Nephron (organoid): Measurements from ENCODE around the gene GNG2.

Experiments used
- H3K27ac Mint-ChIP-seq, 3 experiments: 2 replicates each; pipeline ENCODE4 v1.8.0; 2020; ENCODE audit warnings: mixed read lengths in 3 of 3, mild to moderate bottlenecking in 2 of 3, moderate library complexity in 1 of 3
- H3K27me3 Mint-ChIP-seq: 2 replicates; pipeline ENCODE4 v1.8.0; 2021; ENCODE audit warnings: low read depth, mild to moderate bottlenecking, moderate library complexity, mixed read lengths
- H3K36me3 Mint-ChIP-seq: 2 replicates; pipeline ENCODE4 v1.8.0; 2020; ENCODE audit warnings: low read depth, mixed read lengths
- H3K4me1 Mint-ChIP-seq: 2 replicates; pipeline ENCODE4 v1.8.0; 2020; ENCODE audit warnings: mixed read lengths
- H3K4me3 Mint-ChIP-seq, 3 experiments: 2 replicates each; pipeline ENCODE4 v1.8.0; 2020; ENCODE audit warnings: mild to moderate bottlenecking in 3 of 3, mixed read lengths in 3 of 3, moderate library complexity in 2 of 3
- H3K9me3 Mint-ChIP-seq: 2 replicates; pipeline ENCODE4 v1.8.0; 2020; ENCODE audit warnings: mixed read lengths
- TF ChIP-seq, protein P1 (sequence below), 3 experiments: fragments of 200-600 bp; sonication (generic); IDR thresholded peaks; one replicate each; pipeline ENCODE4 v1.5.0; 2021; ENCODE audit warnings: antibody characterized with exemption in 3 of 3; ENCODE audit not compliant: unreplicated experiment in 3 of 3

Gene GNG2

DNA sequence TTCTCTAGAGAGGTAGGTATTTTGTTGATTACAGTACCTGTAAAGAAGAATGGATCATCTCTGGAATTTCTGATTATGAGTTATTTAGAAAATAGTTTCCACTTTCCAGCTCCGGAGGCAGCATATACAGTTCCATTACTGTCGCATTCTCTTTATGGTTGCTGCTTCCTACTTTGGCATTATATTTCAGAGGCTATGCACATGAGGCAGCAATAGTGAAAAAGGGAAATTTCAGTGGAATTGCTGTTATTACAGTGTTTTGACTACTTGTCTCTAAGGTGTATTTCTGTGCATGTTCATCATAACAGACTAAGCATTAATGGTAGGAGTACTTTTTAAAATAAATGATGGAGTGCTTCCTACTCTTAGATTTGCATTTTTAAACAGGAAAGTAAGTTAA, 10.2 kb downstream of the GNG2 start:
- H3K4me3 Mint-ChIP-seq = no peak overlapping the region
- H3K27ac Mint-ChIP-seq = no peak overlapping the region
- H3K9me3 Mint-ChIP-seq = no peaks in the 10 kb centered on the region
- TF ChIP-seq, protein P1, sequence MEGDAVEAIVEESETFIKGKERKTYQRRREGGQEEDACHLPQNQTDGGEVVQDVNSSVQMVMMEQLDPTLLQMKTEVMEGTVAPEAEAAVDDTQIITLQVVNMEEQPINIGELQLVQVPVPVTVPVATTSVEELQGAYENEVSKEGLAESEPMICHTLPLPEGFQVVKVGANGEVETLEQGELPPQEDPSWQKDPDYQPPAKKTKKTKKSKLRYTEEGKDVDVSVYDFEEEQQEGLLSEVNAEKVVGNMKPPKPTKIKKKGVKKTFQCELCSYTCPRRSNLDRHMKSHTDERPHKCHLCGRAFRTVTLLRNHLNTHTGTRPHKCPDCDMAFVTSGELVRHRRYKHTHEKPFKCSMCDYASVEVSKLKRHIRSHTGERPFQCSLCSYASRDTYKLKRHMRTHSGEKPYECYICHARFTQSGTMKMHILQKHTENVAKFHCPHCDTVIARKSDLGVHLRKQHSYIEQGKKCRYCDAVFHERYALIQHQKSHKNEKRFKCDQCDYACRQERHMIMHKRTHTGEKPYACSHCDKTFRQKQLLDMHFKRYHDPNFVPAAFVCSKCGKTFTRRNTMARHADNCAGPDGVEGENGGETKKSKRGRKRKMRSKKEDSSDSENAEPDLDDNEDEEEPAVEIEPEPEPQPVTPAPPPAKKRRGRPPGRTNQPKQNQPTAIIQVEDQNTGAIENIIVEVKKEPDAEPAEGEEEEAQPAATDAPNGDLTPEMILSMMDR (IDR thresholded peaks at IDR 0.05; ENCODE audit: unreplicated experiment in 3 of 3) = no peak
- H3K4me1 Mint-ChIP-seq = peaks cover 15% of the 10 kb centered on the region
- no peaks in the 10 kb centered on the region for H3K27me3 Mint-ChIP-seq
- H3K36me3 Mint-ChIP-seq = no peaks in the 10 kb centered on the region

DNA sequence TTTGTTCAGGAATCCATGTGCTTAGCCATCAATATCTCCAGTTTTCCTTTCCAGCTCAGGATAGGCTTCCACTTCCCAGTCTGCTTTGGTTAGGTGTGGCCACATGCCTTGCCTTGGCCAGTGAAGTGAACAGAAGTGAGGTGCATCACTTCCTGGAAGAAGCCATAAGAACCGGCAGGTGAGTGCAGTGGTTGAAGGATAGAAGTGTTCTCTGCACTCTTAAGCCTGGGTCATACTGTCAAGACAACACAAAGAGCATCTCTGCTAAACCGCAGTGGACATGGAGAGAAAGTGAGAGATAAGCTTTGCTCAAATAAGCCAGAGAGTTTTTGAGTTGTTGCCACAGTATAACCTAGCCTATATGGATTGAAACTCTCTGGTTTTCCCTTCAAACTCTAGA, 11.4 kb downstream of the GNG2 start:
- Mint-ChIP-seq H3K4me3 (no peak overlapping the region), H3K9me3 (no peaks in the 10 kb centered on the region), H3K27ac (no peak overlapping the region), H3K36me3 (no peaks in the 10 kb centered on the region), H3K27me3 (no peaks in the 10 kb centered on the region), H3K4me1 (peaks cover 15% of the 10 kb centered on the region)
- TF ChIP-seq, protein P1 (IDR thresholded peaks at IDR 0.05; ENCODE audit: unreplicated experiment in 3 of 3) = no peak

DNA sequence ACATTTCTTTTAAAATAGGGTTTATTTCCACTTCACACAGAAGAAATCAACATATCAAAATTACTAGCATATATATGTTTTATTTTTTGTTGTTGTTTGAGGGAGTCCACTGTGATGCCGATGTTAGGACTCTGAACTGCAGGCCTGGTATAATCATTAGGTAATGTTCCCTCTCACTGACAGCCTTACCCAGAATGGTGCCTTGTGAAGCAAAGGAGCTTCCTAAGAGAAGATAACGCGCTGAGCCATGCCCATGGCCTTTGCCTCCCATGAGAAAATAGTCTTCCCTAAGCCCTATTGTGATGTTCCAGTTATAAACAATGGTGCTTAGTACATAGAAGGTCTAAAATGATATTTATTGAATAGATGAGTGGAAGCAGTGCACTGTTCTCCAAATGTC, 12.0 kb downstream of the GNG2 start:
- Mint-ChIP-seq H3K9me3 (no peaks in the 10 kb centered on the region), H3K4me1 (peaks cover 15% of the 10 kb centered on the region), H3K27me3 (no peaks in the 10 kb centered on the region), H3K27ac (no peak overlapping the region), H3K36me3 (peaks cover 2% of the 10 kb centered on the region), H3K4me3 (no peak overlapping the region)
- TF ChIP-seq, protein P1 (IDR thresholded peaks at IDR 0.05; ENCODE audit: unreplicated experiment in 3 of 3) = no peak

DNA sequence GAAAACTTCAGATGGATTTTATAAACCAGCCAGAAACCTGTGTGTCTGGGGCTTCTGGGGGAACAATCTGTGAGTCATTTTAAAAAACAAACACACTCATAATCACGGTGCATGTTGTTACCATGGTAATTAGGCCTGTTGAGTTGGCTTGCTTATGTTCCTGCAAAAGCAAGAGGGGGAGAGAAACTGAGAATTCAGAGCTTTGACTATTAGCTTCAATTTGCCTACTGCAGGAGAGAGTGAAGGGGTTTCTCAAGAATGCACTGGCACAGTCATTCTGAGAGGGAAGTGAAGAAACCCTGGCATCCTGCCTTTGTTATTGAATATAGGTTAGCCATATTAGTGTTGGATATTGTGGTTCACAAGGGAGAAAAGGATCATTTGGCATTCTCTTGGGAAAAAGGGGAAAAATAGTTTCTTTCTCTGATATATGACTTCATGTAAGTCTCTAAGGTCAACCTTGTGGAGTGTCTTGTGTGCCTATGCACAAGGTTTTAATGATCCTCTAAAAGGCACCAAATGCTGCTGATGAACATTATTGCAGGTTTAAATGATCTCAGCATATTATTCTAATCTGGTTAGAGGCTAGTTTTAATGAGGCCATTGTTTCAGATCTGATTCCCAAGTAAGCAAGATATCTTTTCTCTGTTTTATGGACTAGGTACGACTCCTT, 12.9 kb downstream of the GNG2 start:
- H3K4me3 Mint-ChIP-seq = no peak overlapping the region
- peaks cover 6% of the 10 kb centered on the region for H3K36me3 Mint-ChIP-seq
- peak overlapping the region; percentile 7 to 14 (median 8) for H3K27ac Mint-ChIP-seq
- peaks cover 15% of the 10 kb centered on the region for H3K4me1 Mint-ChIP-seq
- no peaks in the 10 kb centered on the region for H3K9me3 Mint-ChIP-seq
- no peaks in the 10 kb centered on the region for H3K27me3 Mint-ChIP-seq
- TF ChIP-seq, protein P1 (IDR thresholded peaks at IDR 0.05; ENCODE audit: unreplicated experiment in 3 of 3) = no peak

DNA sequence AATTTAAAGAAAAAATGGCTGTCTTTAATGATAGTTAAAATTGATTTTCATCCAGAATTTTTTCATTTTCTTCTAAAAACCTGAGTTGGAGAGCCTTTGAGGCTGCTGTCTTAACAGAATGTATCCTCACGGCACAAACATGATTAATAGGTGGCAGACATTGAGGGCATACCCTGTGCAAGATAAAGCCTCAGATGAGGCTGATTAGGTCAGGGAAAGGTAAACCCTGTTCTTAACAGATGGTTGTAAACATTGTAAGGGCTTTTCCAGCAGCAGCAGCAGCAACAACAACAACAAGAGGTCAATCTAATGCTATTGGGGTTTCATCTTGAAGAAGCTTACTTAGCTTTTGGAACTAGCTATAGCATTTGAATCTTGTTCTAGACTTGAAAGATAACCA, 17.4 kb downstream of the GNG2 start:
- Mint-ChIP-seq H3K9me3 (no peaks in the 10 kb centered on the region), H3K27ac (no peak overlapping the region), H3K4me1 (peaks cover 16% of the 10 kb centered on the region), H3K27me3 (no peaks in the 10 kb centered on the region), H3K36me3 (peaks cover 12% of the 10 kb centered on the region), H3K4me3 (no peak overlapping the region)
- TF ChIP-seq, protein P1 (IDR thresholded peaks at IDR 0.05; ENCODE audit: unreplicated experiment in 3 of 3) = no peak

DNA sequence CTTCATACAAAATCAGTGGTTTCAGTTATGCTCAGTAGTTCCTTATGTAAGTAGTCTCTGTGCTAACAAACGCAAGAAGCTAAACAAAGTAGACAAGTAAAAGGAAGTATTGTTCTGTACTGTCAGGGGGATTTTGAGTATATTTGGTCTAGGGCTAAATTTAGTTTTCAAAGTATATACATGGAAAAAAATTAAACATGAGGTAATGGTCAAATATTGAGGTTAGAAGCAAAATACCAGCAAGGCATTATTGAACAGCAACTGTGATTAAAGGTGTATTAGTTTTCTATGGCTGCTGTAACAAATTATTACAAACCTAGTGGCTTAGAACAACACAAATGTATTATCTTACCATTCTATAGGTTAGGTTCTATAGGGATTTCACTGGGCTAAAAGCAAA, 18.8 kb downstream of the GNG2 start:
- H3K9me3 Mint-ChIP-seq = no peaks in the 10 kb centered on the region
- H3K4me3 Mint-ChIP-seq = no peak overlapping the region
- H3K36me3 Mint-ChIP-seq = peaks cover 12% of the 10 kb centered on the region
- TF ChIP-seq, protein P1 (IDR thresholded peaks at IDR 0.05; ENCODE audit: unreplicated experiment in 3 of 3) = no peak
- no peaks in the 10 kb centered on the region for H3K27me3 Mint-ChIP-seq
- no peak overlapping the region for H3K27ac Mint-ChIP-seq
- H3K4me1 Mint-ChIP-seq = peaks cover 13% of the 10 kb centered on the region
